Omental fat pad (tissue), 4 donors: ENCODE measurements around the gene FEM1C. TPM values are rescaled to one million over a fixed set of nuclear protein-coding genes. Genes with fewer than 3 reads are reported as not detected.

Experiments
- ATAC-seq: fragments of 150-250 bp; one replicate; pipeline ENCODE4 v1.9.1; 2016; ENCODE audit warnings: mild to moderate bottlenecking, moderate library complexity; ENCODE audit not compliant: low FRiP score
- DNase-seq: peaks from one replicate; pipeline ENCODE4 v3.0.0-alpha.2; 2019; ENCODE audit warnings: low spot score
- total RNA-seq, 4 donors: library from RNA; depleted of rRNA; stranded (reverse); fragments of >200 nt; gene quantifications; one replicate each; pipeline ENCODE4 v1.1.0, GENCODE V29; 2016
- TF ChIP-seq, protein P1 (sequence below), 3 donors: fragments of 450-650 bp; IDR thresholded peaks; one replicate each; pipeline ENCODE4 v1.5.1; 2016 to 2017; ENCODE audit warnings: antibody characterized with exemption in 3 of 3, mild to moderate bottlenecking in 3 of 3, moderate library complexity in 2 of 3

Gene FEM1C
- total RNA-seq, 4 donors from 2014 or later = 20.4 to 52.2 (median 28.5) TPM

DNA sequence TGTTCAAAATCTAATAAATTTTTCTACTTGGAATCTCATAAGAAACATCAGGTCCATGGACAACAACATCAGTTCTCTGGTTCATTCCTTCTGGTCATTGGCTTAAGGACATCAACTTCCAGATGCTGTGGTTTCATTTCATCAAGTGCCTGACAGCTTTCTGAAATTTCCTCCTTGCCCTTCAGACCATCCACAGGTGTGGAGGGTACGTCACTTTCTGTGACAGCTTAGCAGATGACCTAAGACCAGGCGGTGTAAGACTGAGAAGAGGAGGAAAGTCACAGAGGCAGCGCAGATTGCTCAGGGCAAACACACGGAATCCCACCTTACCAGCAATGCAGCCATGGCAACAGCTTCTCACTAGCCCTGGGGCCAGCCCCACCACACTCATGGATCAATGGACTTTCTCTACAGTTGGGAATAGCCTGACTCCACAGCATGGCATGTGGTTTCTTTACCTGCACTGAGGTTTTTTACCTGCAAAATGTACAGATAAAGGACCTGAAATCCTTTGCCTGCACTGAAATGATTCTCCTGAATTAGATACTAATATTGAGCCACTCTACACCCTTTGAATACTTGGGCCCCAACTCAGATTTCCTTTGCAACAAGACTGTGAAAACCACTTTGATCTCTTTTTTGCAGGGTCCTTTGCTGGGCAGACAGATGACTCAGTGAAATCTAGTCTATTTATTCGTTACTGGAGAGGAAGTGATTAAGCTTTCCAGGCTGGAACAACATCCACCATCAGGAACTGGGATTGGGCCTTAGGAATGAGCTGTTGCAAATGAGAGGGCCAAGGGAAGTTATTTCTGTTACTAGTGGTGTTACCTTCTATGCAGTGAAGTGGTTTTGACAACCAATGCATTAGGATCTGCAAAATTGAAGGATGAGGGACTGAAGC lies 30.8 kb upstream of the FEM1C start:
- ATAC-seq (no peak), DNase-seq (no peak)
- TF ChIP-seq, protein P1, sequence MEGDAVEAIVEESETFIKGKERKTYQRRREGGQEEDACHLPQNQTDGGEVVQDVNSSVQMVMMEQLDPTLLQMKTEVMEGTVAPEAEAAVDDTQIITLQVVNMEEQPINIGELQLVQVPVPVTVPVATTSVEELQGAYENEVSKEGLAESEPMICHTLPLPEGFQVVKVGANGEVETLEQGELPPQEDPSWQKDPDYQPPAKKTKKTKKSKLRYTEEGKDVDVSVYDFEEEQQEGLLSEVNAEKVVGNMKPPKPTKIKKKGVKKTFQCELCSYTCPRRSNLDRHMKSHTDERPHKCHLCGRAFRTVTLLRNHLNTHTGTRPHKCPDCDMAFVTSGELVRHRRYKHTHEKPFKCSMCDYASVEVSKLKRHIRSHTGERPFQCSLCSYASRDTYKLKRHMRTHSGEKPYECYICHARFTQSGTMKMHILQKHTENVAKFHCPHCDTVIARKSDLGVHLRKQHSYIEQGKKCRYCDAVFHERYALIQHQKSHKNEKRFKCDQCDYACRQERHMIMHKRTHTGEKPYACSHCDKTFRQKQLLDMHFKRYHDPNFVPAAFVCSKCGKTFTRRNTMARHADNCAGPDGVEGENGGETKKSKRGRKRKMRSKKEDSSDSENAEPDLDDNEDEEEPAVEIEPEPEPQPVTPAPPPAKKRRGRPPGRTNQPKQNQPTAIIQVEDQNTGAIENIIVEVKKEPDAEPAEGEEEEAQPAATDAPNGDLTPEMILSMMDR (IDR thresholded peaks at IDR 0.05) = no peak

DNA sequence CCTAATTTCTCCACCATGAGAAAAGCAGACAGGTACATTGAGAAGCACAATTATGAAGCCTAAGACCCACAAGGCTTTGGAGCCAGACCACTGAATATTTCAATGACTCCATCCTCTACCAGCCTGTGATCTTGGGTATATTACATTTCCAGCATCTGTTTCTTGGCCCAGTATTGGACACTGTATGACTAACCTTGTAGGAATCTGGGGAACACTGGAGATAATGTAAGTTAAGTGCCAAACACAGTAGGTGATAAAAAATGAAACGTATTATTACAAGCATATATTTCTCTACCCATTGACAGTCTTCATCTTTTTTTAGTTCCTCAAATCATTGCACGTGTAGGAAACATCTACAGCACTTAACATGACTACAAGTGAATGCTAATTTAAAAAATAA lies 28.6 kb upstream of the FEM1C start:
- TF ChIP-seq, protein P1 (IDR thresholded peaks at IDR 0.05) = no peak
- no peak for ATAC-seq
- no peak for DNase-seq

DNA sequence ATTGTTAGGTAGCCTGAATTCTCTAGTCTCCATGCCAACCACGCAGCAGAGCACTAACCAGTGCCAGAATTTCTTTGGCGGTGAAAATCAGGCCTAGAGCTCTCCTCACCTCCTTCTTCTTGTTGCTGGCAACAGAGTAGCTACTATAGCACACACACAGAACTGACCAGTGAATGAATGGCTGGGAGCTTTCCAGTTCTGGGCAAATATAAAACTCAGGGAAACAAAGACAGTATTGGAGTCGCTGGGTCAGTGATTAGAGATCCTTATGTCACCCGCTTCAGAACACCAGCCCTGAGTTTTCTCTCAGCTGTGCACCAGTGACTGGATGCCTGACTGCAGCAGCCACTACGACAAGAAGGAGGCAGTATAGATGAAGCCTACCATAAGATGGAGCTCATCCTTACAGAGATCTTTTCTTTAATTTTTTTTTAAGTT lies 26.9 kb upstream of the FEM1C start:
- TF ChIP-seq, protein P1 (IDR thresholded peaks at IDR 0.05) = no peak
- ATAC-seq = no peak
- DNase-seq = no peak

DNA sequence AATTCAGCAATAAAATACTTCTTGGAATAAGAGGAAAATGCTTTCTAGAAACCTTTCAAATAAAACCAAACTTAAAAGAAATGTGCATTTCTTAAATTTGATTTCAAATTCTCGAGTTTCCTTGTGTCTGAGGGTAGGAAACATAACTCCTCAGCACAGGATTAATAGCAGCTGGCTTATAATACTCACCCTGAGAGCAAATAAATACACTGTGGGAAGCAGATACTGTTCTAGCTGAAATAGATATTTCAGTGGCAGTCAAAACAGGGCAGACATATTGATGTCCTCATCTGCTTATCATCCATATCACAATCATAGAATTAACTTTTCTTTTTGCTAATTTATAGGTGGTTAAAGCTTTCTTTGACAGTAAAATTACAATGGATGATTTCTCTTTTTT lies 24.1 kb upstream of the FEM1C start:
- DNase-seq (no peak), ATAC-seq (no peak)
- TF ChIP-seq, protein P1 (IDR thresholded peaks at IDR 0.05) = no peak

DNA sequence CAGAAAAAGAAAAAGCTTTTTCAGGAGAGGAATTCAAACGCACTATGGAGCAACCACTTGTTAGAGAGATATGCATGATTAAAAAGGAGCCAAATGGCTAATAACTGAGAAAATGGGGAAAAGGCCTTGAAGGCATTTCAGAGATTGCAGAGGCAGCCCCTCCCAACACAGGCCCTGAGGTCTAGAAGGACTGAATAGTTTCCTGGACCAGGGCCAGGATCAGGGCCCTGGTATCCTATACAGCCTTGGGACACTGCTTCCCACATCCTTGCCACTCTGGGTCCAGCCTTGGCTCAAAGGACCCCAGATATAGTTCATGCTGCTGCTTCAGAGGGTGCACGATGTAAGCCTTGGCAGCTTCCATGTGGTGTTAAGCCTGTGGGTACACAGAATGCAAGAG lies 20.7 kb upstream of the FEM1C start:
- TF ChIP-seq, protein P1 (IDR thresholded peaks at IDR 0.05) = no peak
- ATAC-seq = no peak
- DNase-seq = no peak

DNA sequence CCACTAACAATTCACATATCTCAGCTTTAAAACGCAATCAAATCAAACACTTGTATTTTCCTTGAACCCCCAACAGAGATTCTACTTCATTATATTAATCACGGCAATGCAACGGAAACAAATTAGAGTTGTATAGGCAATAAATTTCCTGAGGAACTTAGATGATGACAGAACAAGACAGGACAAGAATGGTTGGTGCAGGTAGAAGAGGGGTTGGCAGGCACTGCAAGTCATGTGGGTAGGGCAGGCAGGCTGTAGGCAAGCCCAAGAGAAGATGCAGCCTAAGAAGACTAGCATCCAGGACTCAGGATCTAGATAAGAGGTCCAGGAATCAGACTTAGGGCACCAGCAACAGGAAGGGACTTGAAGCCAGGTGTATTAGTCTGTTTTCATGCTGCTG lies 16.6 kb upstream of the FEM1C start:
- no peak for ATAC-seq
- no peak for DNase-seq
- TF ChIP-seq, protein P1 (IDR thresholded peaks at IDR 0.05) = no peak

DNA sequence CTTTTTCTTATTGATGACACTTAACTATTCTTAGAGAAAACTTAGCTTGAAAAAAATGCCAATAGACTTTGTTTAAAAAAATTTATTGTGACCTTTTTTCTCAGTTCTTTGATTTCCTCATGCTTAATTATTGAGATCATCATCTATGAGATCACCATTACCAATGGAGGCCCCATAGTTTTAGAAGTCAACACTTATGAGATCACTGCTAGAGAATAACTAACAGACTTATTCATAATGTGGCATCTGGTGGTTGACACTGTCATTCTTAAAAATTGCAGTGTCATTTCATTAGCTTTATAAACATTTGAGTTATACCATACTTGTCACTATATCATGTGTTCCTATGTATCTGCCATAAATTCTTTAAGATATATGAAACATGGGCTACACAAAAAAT lies 14.9 kb upstream of the FEM1C start:
- ATAC-seq = no peak

More for the DNA sequence above, 14.9 kb upstream of the FEM1C start:
- no peak for DNase-seq
- TF ChIP-seq, protein P1 (IDR thresholded peaks at IDR 0.05) = no peak
